ENCODE results near the gene TFPI.

Gene TFPI

DNA sequence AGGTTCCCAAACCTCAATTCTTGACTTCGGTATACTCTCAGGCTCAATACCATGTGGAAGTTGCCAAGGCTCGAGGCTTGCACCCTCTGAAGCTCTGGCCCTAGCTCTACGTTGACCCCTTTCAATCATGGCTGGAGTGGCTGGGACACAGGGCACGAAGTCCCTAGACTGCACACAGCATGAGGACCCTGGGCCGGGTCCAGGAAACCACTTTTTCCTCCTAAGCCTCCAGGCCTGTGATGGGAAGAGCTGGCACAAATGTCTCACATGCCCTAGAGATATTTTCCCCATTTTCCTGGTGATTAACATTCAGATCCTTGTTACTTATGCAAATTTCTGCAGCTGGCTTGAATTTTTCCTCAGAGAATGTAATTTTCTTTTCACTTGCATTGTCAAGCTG, 61.1 kb downstream of the TFPI start:
- TF ChIP-seq CTCF (IDR thresholded peaks at IDR 0.05; ENCODE audit: control insufficient read depth, insufficient read depth, low read depth, low read length, missing control alignments): no peak
- DNase-seq (ENCODE audit: low read depth): no peak
- no peak overlapping the region for H3K4me3 ChIP-seq (ENCODE audit: control insufficient read depth, low read depth, low read length)

DNA sequence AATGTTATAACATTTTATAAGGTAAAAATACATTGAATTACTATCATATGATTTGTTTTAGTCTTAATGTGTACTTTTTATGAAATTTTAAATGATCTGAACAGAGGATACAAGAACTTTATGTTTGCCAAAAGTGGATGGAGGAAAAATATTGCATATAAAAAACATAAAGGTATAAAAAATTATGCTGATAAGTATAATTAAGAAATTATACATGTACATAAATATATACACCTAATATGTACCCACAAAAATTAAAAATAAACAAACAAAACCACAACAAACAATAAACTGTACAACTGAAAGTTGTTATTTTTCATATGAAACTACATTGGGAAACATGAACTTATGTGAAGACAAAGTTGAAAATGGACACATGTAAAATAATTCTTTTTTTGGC, 68.0 kb downstream of the TFPI start:
- TF ChIP-seq CTCF (IDR thresholded peaks at IDR 0.05; ENCODE audit: control insufficient read depth, insufficient read depth, low read depth, low read length, missing control alignments): no peak

DNA sequence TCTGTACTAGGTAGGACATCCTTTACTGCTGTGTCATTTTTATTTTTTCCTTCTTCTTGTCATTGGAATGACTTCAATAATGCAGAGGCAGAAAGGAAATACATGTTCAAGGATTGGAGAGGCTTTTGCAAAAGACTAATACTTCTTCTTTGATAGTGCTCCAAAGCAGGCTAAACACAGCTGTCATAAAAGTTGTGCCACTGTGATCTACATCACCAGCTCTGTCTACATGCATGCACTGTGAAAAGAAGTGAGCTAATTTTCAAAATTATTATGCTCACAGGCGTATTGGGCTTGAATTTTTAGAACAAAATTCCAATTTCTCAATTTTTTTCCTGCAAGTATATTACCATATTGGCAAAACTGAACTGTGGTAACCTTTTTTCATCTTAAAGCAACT, 68.7 kb downstream of the TFPI start:
- DNase-seq (ENCODE audit: low read depth): no peak
- no peak for TF ChIP-seq CTCF (IDR thresholded peaks at IDR 0.05; ENCODE audit: control insufficient read depth, insufficient read depth, low read depth, low read length, missing control alignments)
- H3K4me3 ChIP-seq (ENCODE audit: control insufficient read depth, low read depth, low read length): no peak overlapping the region

More for the DNA sequence above, 68.0 kb downstream of the TFPI start:
- no peak for DNase-seq (ENCODE audit: low read depth)
- no peak overlapping the region for H3K4me3 ChIP-seq (ENCODE audit: control insufficient read depth, low read depth, low read length)

- no peak for DNase-seq (ENCODE audit: low read depth)
- TF ChIP-seq CTCF (IDR thresholded peaks at IDR 0.05; ENCODE audit: control insufficient read depth, insufficient read depth, low read depth, low read length, missing control alignments): no peak
- H3K4me3 ChIP-seq (ENCODE audit: control insufficient read depth, low read depth, low read length): no peak overlapping the region
These were observed 70.7 kb downstream of the TFPI start for GRCh38 chr2:187483537-187483936.

GRCh38 chr2:187482796-187483195, 71.4 kb downstream of the TFPI start:
- H3K4me3 ChIP-seq (ENCODE audit: control insufficient read depth, low read depth, low read length): no peak overlapping the region
- TF ChIP-seq CTCF (IDR thresholded peaks at IDR 0.05; ENCODE audit: control insufficient read depth, insufficient read depth, low read depth, low read length, missing control alignments): no peak
- DNase-seq (ENCODE audit: low read depth): no peak

- TF ChIP-seq CTCF (IDR thresholded peaks at IDR 0.05; ENCODE audit: control insufficient read depth, insufficient read depth, low read depth, low read length, missing control alignments): no peak
- DNase-seq (ENCODE audit: low read depth): no peak
These were observed 72.7 kb downstream of the TFPI start for GRCh38 chr2:187481543-187481942.

GRCh38 chr2:187478719-187479118, 75.5 kb downstream of the TFPI start:
- TF ChIP-seq CTCF (IDR thresholded peaks at IDR 0.05; ENCODE audit: control insufficient read depth, insufficient read depth, low read depth, low read length, missing control alignments): no peak
- no peak overlapping the region for H3K4me3 ChIP-seq (ENCODE audit: control insufficient read depth, low read depth, low read length)
- DNase-seq (ENCODE audit: low read depth): no peak

More at GRCh38 chr2:187481543-187481942, 72.7 kb downstream of the TFPI start:
- no peak overlapping the region for H3K4me3 ChIP-seq (ENCODE audit: control insufficient read depth, low read depth, low read length)

All from AG09309 (cell line).